Body of pancreas (tissue), 4 donors: Measurements from ENCODE around the gene PRTG.

ENCODE experiments used
- CTCF ChIP-seq, 7 experiments: fragments of 450-650 bp in 4 of 7; fragments of 200-600 bp in 3 of 7; sonication (generic) in 3 of 7; IDR thresholded peaks; one replicate each; pipeline ENCODE4 v1.5.1; 2016 to 2019; ENCODE audit warnings: antibody characterized with exemption in 7 of 7
- POLR2A ChIP-seq, 3 donors: fragments of 450-650 bp; IDR thresholded peaks; one replicate each; pipeline ENCODE4 v1.6.1; 2016; ENCODE audit warnings: antibody characterized with exemption in 3 of 3, mild to moderate bottlenecking in 2 of 3

- TF ChIP-seq CTCF (IDR thresholded peaks at IDR 0.05) (no peak), POLR2A (IDR thresholded peaks at IDR 0.05) (no peak)
Measured at GRCh38 chr15:55743729-55744655, 1.0 kb upstream of the PRTG start.
